Cerebellar cortex (tissue), 1 donor: Measurements from ENCODE around the gene EPHA3.

ENCODE experiments used
- DNase-seq: peaks from one replicate; pipeline ENCODE4 v3.0.0-alpha.2; 2015; ENCODE audit warnings: low spot score

Gene EPHA3

DNA sequence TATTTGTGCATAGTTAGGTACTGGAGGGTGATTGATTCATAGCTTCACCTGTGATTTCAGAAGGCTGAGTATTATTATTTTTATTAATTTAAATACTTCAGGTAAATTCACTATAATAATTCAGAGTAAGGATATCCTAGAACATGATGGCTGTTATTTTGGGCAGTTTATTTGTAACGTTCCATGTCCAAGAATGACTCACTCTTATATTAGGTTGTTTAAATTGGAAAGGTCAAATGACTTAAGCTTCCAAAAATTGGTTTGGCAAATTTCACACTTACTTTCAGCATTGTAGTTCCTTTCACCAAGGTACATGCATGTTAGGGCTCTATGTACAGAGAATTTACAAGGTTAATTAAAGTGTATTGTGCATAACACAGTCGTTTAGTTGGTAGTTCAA lies 120.2 kb downstream of the EPHA3 start:
- no peak for DNase-seq

DNA sequence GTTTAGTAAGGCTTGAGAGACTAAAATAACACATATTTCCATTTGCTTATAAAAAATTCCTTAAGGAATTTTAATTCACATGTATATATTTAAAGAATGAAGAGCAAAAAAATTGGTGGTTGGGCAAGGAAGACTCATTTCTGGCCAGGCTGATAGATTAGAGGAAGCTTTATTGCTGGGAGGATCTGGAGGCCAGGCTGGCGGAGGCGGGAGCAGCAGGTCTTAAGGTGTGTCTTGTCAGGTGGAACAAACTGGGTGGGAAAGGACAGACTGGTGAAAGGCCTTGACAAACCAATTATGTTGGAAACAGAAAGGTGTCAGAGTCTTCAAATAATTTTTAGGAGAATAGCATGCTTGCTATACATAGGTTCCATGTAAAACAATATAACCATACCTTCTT lies 124.7 kb downstream of the EPHA3 start:
- no peak for DNase-seq

DNA sequence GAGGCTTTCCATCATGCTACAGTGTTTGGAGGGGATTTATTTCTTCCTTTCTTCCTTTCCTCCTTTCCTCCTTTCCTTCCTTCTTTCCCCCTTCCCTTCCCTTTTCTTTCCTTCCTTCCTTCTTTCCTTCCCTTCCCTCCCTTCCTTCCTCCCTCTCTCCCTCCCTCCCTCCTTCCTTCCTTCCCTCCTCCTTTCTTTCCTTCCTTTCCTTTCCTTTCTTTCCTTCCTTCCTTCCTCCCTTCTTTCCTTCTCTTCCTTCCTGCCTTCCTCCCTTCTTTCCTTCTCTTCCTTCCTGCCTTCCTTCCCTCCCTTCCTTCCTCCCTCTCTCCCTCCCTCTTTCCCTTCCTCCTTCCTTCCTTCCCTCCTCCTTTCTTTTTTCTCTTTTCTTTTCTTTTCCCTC lies 127.2 kb downstream of the EPHA3 start:
- no peak for DNase-seq

DNA sequence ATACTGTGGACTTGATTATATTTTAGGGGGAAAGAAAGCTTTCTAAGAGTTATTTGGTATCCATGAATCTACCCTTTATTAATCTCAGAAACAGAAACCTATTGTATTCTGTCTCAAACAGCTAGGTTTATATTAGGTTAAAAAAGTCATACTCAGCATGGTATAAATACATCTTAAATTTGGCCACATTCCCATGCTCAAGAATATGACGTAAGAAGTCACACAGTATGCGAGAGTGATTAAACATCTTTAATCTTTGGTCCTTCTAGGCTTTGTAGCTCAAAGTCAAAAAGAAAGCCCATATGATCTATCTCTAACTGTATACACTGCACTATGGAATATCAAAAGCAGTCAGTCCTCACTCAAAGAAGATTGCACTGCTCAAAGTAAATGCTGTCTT lies 131.4 kb downstream of the EPHA3 start:
- no peak for DNase-seq

DNA sequence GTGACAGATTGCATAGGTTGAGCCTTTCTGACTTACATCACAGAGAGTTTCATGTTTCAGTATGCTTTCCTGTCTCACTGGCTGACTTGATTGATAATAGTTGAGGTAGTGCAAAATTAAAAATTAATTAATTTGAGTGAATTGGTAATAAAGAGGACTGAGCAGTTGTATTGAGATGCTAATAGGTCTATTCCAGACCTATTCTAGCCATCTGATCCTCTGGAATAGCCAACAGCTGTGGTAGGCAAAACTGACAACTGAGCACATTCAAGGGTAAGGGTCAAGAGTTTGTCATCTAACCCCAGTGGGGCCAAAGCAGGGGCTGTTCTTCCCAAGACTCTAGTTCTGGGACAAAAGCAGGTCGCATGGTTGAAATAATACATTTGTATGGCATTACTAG lies 132.4 kb downstream of the EPHA3 start:
- no peak for DNase-seq

DNA sequence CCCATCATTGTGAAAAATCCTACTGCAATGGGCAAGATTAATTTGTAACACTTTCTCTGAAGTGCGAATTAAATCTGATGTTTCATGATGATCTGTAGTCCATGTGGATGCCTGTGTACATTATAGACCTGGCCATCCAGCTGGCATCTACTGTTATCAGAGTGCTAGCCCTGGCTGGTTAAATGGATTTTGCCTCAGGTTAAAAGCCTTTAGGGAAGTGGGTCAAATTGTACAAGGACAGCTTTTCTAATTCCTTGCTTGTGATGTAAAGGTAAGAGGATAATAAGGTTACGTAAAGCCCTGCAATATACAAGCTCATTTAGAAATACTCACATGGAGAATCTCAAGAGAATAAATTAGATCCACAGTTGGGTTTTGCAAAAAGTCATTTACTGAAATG lies 138.2 kb downstream of the EPHA3 start:
- no peak for DNase-seq

DNA sequence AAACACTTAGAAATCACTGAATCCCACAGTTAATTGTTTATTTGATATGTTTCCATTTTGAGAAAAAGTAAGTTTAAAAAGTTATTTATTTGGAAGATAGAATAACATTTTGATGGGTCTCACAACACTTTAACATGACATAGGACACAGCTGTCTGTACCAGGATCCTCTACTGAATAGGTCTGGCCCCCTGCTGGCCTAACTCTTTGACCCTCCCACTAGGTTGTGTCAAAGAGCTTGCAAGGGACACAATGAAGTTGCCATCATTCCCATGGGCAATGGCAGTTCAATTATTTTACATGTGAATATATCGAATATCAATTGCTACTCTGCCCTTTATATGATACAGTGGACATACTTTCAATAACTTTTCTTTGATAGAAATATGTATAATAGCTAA lies 138.9 kb downstream of the EPHA3 start:
- DNase-seq = no peak

DNA sequence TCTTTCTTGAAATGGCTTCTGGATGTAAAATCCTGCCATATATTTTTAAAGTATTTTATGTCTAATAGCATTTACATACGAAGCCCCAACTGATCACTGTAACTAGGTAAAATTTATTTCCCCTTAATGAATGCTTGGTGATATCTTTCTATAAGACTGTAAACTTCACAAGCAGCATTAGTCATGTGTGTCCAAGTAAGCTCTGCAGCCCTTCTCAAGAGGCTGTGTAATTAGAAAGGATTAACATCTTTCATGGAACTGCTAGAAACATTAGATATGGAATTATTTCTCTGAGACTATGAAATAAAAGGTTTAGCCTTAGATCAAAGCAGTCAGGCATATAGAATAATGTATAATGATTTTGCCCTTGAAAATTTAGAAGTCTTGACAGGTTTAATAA lies 143.3 kb downstream of the EPHA3 start:
- no peak for DNase-seq

DNA sequence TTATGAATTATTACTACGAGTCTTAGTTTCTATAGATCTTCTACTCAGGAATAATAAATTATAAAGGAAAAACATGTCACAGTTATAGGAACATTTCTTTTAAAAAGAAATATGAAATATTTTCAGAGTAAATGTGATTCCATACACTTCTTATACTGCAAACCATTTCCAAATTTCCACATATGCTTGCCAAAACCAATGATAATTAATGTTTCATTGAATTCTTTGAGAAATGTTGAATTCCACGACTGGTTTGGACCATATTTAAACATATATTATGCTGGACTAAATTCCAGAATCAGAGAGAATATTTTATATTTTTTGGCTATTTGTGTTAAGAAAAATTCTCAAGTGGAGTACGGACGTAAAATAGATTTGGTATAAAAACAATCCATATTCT lies 144.6 kb downstream of the EPHA3 start:
- no peak for DNase-seq

DNA sequence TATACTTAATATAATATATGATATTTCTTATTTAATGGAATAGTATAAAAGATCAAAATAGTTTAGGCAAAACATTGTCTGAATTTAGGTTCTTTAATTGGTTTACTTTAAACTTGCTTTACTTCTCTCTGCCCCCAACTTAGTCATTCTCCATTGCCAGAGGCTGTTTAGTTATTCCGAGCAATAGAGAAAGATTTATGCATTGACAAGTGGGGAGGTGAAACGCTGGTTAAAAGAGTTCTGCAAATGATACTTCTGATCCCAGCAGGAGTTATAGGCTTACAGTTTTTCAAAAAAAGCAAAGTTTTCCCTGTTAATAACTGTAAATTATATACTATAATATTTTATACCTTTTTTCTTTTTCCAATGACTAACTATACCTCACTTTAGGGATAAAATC lies 145.4 kb downstream of the EPHA3 start:
- no peak for DNase-seq

DNA sequence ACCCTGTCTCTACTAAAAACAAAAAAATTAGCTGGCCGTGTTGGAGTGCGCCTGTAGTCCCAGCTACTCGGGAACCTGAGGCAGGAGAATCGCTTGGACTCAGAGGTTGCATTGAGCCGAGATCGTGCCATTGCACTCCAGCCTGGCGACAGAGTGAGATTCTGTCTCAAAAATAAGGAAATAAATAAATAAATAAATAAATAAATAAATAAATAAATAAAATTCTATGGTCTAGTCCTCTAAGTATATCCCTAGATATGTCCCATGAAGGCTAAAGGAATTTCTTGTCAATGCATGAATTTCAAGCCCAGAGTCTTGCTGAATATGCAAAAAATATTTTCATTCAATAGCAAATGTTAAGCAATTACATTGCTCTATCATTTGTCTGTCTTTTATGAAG lies 149.0 kb downstream of the EPHA3 start:
- DNase-seq = no peak

DNA sequence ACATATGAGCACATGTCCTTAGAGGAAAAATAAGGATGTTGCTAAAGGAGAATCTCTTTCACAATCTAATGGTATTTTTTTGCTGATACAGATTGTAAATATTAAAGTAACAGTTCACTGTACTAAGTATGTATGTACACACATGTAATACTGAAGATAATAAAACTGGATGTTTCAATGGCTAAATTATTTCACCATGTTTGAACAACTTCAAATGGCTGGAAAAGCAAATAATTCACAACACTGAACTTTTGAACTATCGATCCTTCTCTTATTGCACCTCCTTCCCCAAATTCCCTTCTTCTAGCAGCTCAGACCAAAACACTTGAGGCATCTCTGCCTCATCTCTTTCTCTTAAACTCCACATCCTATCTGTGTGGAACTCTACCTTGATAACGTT lies 149.5 kb downstream of the EPHA3 start:
- no peak for DNase-seq

DNA sequence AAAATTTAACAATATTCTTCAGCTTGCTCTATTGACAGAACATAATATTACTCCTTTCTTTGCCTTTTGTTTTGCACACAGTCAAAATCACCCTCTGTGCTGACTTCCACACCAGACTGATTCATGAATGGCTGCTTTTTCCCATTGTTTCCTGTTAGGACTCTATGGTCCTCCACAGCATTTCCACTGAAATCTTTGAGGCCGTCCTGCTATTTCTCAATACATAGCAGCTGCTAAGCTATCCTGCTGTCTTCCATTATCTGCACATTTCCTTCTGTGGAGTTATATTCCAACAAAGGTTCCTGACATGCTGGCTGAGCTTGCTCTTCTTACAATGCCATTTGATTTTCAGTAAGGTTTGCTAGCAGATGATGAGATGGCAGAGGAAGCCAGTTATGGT lies 153.3 kb downstream of the EPHA3 start:
- DNase-seq = no peak

DNA sequence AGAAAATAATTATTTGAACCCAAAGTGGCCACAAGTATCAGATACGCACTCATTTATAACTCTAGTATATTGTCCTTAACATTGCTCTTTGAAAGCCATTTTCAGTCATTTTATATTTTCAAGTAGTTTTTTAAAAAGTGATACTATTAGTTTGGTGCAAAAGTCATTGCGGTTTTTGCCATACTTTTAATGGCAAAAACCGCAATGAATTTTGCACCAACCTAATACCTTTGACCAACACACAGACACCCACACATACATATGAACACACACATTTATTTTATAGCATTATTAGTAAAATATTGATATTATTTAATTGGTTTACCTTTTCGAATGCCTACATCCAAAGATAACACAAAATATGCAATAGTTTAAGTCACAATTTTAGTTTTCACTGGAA lies 154.3 kb downstream of the EPHA3 start:
- DNase-seq = no peak

DNA sequence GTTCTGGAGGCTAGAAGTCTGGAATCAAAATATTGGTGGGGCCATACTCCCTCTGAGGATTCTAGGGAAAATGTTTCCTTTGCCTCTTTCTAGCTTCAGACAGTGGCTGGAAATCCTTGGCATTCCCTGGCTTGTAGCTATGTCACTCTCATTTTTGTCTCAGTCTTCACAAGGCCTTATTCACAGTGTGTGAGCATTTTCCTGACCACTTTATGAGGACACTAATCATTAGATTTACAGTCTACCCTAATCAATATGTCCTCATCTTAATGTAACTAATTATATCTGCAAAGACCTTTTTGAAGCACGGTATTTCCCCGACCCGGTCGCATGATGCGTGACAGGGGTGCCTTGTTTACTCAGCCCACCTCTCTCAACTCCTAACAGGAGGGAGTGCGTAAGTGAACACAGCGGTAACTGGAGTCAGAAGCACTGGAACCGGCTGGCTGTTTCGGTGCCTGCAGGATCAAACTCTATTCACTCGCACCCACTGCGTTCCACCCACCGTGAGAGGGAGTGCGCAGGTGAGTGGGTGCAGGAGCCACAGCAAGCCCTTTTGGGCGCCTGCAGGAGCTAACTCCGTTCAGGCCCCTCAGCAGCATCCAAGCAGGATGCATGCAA lies 155.0 kb downstream of the EPHA3 start:
- DNase-seq = no peak

DNA sequence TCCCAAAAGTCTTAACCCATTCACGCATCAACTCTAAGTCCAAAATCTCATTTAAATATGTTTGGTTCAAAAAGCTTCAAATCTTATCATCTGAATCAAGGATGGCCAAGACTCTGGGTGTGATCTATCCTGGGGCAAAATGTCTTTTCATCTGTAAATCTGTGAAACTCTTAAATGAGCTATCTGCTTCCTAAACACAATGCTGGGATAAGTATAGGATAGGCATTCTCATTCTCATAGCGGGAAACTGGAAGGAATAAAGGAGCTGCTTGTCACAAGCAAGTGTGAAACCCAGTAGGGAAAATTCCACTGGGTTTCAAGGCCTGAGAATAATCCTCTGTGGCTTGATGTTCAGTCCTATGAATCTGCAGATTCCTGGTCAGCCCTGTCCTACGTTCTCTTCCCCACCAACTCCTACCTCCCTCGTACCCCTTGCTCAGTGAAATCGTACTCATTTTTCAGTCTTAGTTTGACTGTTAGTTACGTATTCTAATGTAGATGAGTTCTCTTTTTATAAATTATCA lies 156.7 kb downstream of the EPHA3 start:
- no peak for DNase-seq

DNA sequence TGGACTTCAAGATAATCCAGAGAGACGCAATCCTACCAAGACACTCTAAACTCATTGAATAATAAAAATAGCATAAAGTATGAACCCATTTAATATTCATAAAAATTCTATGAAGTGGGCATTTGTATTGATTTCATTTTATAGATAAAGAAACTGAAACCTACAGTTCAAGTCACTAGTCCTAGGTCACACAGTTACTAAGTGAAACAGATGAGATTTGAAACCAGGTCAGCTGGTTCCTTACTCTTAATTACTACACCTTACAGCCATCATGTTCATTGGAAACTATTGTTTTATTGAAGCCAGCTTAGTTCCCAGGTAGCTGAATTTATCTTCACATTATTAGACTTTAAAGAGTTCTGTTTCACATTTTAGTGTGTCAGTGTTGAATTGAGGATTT lies 158.7 kb downstream of the EPHA3 start:
- DNase-seq = no peak

DNA sequence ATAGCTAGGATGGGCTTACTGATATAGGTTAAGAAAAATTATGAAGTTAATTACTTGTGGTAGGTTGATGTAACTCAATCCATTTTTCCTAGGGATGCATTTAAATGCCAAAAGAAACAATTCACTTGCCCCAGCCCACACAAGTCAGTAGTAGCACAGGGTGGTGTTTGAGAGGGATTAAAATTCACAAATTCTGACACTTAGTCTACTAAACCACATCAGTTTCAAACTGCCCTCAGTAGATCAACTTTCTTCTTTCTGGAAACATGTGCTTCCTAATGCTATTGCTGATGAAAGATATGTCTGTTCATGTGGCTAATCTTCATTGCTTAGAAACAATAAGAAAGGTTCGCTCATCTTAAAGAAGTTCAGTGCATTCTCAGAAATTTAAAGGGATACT lies 160.6 kb downstream of the EPHA3 start:
- DNase-seq = no peak

DNA sequence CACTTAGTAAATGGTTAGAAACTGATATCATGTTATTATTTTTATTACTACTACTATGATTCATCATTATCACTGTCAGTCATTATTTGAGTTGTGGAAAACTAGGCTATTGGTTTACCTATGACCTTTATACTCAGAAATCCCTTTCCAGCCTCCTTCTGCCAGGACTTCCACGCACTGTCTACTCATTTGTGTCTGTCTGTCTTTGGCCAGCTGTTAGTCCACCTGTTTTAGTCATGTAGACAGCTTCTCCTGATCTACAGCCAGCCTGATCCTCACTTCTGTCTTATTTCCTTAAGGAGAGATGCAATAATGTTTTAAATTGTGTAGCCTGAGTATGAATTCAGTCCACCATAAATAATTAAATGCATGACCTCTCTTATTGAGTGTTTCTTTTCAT lies 162.8 kb downstream of the EPHA3 start:
- no peak for DNase-seq

DNA sequence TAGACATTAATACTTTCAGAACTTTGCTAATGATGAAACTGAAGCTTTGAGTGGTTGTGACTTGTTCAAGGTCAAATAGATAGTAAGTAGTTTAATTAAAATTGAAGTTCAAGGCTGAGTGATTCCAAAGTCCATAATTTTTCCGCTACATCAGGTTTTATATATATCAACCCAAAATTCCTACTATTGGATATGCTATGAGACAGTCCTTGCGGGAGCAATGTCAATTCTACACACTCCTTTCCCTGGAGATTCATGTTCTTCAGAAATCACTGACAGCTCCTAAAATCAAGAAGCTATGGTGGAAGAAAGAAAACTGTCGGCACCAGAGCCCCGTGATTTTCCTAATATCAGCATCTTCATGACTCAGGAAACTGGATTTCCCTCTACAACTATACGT lies 167.6 kb downstream of the EPHA3 start:
- DNase-seq = no peak

DNA sequence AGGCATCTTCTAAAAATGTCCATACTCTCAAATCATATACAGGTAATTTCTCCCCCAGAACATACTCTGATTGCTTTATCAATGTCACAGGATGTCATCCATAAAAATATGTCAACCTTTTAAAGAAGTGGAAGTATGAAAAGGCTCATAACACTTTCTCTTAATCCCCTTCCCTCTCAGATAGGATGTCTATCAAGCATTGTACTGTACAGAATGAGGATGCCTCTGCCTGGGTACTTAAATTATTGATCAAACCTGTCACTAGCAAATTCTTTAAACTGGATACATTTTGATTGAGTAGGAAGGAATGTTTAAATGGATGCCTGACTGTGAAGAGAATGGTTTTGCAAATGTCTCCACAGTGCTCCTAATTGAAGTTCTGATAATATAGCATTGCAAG lies 168.7 kb downstream of the EPHA3 start:
- DNase-seq = no peak

DNA sequence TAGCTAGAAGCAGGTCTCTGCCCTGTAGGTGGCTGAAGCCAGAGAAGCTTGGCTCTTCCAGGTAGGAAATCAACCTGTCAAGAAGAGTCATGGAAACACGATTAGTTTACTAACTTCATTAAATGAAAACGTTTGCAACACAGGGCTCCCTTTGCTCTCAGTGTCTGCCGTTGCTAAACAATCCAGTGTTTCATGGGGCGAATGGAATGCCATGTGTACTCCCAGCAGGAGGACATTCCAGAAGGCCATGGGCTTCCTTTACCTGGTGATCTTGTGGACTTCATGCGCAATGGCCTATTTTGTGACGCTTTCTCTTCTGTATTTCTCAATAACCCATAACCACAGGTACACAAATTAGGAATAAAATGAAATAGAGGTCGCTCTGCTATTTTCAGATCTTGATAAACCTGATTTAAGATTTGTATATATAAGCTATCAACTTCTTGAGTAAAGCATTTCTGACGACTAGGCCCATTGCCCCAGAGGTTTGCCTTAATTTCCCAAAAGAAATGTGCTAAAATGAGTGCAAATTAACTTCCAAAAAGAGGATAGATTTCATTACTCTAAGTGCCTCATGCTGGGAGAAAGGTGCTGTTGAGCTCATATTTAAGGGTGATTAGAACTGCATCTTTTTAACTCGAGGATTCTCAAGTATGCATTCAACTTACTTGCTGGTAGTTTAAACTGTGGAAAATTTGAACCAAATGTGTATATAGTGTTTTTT lies 171.0 kb downstream of the EPHA3 start:
- DNase-seq = no peak

DNA sequence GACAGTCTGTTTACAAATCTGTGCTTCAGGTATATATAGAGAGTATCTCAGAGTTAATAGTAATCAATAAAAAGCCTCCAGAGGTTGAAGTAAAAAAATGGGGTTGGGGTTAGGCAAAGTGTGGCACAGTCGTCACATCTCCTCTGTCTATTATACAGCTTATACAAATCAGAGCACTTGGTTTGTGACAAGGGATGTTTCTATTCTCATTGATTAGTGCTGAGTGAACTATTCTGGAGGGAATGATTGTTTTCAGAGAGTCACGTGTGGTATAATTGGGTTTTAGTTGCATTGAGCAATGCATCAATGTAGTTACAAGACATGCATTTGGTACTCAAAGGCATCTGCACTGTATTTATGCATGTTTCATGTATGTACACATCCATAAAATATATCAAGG lies 172.9 kb downstream of the EPHA3 start:
- DNase-seq = no peak

DNA sequence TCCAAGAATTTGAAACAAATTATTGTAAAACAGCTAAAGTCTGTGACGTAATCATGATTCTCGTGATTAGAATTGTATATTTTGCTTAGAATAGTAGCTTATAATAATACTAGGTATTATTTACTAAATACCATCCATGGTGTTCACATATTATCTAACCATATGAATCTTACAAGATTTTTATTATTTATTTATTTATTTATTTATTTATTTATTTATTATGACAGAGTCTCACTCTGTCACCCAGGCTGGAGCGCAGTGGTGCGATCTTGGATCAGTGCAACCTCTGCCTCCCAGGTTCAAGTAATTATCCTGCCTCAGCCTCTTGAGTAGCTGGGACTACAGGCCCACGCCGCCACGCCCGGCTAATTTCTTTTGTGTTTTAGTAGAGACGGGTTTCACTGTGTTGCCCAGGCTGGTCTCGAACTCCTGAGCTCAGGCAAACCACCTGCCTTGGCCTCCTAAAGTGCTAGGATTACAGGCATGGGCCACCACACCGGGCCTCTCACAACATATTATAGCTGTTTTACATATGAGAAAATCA lies 173.5 kb downstream of the EPHA3 start:
- DNase-seq = no peak
